NCI-H2029 treated with DMSO at 0.1 percent for 48 hours (cell line): ENCODE results near the gene KLHL4.
"Not testable (repeated sequence)": the region's sequence is repeated elsewhere in the genome, so short reads cannot be mapped to it uniquely, and the experiment has no call there.

Experiments
- DNase-seq: peaks from one replicate; lab custom pipeline; 2025; lab: John Stamatoyannopoulos, UW

The KLHL4 gene, protein sequence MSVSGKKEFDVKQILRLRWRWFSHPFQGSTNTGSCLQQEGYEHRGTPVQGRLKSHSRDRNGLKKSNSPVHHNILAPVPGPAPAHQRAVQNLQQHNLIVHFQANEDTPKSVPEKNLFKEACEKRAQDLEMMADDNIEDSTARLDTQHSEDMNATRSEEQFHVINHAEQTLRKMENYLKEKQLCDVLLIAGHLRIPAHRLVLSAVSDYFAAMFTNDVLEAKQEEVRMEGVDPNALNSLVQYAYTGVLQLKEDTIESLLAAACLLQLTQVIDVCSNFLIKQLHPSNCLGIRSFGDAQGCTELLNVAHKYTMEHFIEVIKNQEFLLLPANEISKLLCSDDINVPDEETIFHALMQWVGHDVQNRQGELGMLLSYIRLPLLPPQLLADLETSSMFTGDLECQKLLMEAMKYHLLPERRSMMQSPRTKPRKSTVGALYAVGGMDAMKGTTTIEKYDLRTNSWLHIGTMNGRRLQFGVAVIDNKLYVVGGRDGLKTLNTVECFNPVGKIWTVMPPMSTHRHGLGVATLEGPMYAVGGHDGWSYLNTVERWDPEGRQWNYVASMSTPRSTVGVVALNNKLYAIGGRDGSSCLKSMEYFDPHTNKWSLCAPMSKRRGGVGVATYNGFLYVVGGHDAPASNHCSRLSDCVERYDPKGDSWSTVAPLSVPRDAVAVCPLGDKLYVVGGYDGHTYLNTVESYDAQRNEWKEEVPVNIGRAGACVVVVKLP

DNA sequence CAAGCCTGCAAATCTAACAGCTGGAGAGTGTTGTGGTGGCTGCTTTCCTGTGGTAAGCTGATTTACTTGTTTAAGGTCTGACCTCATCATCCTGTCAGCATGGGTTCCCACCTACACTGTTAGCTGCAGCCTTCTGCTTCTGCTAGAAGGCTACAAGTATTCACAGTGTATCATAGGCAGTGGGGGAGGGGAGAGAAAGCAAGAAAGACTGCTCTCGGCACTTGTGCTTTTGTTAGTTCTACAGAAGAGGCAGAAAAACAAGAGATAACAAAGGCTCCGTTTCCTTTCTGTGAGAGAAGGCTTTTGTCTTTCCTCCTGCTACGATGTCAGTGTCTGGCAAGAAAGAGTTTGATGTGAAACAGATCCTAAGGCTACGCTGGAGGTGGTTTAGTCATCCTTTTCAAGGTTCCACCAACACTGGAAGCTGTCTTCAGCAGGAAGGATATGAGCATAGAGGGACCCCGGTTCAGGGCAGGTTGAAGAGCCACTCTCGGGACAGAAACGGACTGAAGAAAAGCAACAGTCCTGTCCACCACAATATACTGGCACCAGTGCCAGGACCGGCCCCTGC is at the start of gene KLHL4:
Gene KLHL4, plus strand, starts transcription at position 232 of the 571 bp plus-strand sequence. Its CDS starts 92 bp downstream, at position 324.
- no peak for DNase-seq

DNA sequence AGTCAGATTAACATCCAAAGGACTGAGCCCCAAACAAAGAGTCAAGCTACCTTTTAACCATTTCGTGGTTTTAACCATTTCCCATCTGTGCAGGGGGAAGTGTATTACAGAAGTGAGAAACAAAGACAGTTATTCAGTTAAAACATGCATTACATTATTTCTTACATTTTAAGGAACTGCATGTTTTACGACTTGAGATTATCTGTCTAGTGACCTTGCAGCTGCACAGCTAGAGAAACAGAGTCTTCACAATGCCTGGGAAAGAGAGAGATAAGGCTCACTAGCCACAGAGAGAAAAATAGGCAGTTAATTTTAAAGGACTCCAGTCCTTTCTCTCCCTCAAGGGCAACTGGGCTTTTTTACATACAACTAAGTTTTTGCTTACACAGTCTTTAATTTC is 48.7 kb upstream of the KLHL4 start:
- DNase-seq: no peak

DNA sequence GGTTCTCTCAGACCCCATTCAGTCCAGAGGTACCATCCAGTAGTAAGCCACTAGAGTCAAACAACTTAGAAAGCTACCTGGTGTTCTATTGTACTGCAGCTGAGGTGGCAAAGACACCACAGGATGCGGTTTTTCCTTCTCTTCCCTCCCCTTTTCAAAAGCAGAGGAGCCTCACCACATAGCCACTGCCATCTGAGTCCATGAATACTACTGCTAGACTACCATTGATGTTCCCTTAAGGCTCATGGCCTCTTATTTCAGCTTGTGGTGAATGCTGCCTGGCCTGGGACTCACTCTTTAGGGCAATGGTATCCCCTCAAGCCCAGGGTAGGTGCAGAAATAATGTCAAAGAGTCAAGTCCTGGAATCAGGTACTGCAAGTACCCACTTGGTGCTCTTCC is 41.8 kb upstream of the KLHL4 start:
- DNase-seq: no peak

DNA sequence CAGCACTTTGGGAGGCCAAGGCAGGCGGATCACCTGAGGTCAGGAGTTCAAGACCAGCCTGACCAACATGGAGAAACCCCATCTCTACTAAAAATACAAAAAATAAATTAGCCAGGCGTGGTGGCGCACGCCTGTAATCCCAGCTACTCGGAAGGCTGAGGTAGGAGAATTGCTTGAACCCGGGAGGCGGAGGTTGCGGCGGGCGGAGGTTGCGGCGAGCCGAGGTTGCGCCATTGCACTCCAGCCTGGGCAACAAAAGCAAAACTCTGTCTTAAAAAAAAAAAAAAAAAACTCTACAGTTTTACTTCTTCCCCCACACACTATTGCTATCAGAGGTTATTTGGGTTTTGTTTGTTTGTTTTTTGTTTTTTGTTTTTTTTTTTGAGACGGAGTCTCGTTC is 38.9 kb upstream of the KLHL4 start:
- DNase-seq: not testable (repeated sequence)

DNA sequence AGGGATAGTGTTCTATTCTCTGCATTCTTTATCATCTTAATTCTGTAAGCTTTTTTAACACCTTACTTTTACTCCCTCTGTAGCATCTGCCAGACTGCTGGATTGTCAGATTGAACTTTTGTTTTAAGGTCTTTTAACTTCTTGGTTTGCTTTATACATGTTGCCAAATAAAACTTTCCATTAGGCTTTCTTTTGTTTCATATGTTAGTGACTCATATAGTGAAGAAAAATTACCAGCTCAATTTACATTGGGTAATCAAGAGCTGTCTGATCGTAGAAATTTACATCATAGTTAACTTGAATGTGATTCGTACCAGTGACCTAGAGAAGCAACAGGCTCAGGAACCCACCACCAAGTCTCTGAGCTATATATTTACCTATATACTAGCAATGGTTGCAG is 28.5 kb upstream of the KLHL4 start:
- DNase-seq: no peak

DNA sequence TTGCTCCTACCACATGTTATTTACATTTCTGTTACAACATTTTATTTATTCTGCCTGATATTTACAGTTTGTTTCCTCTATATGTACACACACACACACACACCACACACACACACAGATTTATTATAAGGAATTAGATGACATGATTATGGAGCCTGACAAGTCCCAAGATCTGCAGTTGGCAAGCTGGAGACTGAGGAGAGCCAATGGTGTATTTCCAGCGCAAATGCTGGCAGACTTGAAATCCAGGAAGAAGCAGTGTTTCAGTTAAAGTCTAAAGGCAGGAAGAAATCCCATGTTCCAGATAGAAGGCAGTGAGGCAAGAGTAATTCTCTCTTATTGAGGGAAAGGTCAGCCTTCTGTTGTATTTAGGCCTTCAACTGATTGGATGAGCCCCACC is 1.8 kb upstream of the KLHL4 start:
- DNase-seq: no peak

DNA sequence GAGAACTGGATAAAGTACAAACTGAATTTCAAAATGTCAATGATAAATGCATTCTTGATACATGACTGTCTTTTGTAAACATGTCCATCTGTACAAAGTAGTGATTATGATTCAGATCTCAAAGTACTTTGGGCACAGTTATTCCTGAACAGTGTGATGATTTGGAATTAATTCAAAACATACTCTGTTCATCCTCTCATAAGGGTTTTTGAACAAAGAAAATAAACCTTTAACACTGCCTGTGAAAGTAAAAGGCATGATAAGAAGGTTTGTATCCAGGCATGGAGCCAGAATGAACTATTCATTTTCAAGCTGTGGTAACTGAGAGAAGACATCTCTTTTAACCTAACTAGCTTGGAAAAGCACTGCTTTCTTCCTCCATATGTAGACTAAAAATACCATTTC is 883 bp upstream of the KLHL4 start:
- DNase-seq: no peak

DNA sequence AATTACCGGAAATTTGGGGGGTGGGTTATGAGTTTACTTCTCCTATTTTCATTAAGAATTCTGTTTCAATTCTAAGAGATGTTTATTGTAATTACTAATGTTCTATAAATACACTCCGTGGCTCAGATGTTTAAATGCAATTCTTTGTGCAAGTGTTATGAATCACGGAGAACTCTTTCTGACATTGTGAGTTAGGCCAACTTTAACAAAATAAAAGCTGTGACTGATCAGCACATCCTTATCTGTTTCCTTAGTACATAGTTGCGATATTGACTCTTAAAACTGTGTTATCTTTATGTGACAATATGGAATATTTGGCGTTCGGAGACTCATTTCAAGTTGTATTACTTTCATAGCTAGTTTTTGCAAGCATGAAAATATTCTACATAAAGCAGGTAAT is 902 bp downstream of the KLHL4 start:
- no peak for DNase-seq

DNA sequence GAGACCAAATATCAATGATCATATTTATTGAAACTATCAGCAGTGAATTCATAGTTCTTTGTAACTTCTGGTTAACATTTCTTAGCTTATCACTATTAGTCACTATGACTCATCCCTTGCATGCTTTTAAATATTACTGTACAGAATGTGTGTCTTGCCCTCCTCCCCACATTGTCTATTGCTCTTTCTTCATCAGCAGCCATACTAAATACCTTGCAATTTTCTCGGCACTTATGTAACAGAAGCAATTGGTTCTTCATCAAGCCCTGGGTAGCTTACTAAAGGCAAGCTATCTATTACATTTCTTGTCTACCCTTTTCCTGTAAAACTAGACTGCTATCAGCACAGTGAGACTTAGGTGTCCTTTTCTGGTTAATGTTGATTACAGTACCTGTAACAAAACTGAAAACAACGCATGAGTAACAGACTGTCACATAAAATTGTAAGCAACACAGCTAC is 8.2 kb downstream of the KLHL4 start:
- no peak for DNase-seq

DNA sequence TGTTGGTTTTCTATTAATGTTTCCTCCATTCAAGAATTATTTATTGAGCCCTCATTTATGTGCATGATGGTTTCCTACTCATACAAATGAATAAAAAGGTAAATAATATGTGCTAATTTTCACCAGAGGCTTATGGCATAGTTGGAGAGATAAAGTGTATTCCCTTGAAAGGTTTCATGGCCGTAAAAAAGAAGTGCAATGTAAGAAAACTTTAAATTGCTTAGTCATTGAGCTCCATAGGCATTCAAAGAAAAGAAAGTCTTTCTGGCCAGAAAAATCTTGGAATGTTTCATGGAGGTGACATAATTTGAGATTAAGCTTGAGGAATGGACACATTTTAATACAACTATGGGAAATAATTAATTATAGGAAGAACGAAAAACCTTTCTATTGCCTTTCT is 8.7 kb downstream of the KLHL4 start:
- no peak for DNase-seq

DNA sequence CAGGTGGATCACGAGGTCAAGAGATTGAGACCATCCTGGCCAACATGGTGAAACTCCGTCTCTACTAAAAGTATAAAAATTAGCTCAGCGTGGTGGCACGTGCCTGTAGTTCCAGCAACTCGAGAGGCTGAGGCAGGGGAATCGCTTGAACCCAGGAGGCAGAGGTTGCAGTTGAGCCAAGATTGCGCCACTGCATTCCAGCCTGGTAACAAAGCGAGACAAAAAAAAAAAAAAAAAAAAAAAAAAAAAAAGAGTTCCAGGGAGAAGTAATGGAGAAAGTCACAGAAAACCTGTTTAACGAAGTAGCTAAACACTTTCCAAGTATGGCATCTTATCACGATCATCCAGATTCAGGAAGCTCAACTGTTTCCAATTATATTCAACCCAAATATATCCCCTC is 10.9 kb downstream of the KLHL4 start:
- DNase-seq: no peak

DNA sequence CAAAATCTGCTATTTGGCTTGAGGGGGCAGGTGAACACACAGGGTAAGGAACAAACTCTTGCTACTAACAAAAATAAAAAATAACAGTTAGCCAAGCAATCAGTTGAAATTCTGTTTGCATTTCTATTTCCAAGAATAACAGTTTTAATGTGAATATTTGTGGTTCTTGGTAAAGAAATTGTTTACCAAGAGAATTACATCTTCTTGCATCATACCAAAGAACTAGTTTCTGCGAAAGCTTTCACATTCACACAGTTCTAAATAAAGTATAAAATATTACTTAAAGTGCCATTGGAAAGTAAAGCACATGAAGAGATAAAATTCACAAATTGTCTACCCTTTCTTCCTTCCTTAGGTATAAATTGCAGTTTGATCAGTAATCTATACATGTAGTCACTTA is 54.4 kb downstream of the KLHL4 start:
- DNase-seq: no peak

DNA sequence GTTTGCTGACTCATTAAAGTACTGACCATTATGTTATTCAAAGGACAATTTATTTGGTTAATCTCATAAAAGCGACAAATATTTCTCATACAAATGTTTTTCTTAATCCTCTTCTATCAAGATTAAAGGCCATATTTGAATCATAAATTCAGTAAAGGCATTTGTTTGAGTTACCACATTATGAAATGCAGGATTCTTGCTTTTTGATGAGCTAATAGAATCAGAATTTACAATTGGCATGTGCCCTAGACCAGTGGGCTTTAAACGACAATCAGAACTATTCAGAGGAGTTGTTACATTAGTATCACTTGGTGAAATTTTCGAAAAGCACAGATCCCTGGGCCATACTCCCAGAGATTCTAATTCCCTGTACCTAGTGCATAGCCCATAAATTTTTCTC is 55.3 kb downstream of the KLHL4 start:
- DNase-seq: no peak

DNA sequence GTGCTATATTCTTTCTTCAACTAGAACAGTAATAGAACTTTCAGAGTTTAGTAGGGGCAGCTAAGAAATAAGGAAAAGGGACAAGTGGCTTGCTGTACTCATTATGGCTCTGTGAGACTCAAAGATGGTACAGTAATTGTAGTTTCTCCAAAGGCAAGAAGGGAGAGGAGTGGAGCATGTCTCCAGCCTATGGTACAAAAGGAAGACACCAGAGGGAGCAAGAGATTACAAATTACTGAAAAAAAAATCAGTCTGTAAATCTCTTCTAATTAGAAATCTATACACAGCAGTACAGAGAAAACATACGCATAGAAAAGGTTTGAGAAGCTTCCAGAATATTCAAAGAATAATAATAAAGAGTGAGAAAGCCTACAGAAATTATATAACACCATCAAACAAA is 61.4 kb downstream of the KLHL4 start:
- no peak for DNase-seq

DNA sequence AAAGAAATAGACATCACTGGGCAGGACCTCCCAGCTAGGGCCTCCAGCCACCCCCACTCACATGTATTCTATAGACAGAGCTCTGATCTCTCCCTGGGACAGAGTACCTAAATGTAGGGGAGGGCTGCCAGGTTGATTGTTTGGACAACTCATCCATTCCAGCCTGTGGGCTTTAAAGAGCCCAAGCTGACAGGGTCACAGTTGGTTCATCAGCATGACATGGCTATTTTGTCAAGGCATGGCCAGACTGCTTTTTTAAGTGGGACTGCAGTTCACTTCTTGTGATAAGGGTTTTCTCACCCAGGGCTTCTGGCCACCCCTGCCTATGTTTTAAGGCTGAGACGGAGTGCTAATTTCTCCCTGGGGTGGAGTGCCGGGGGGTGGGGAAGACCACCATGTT is 63.3 kb downstream of the KLHL4 start:
- no peak for DNase-seq

DNA sequence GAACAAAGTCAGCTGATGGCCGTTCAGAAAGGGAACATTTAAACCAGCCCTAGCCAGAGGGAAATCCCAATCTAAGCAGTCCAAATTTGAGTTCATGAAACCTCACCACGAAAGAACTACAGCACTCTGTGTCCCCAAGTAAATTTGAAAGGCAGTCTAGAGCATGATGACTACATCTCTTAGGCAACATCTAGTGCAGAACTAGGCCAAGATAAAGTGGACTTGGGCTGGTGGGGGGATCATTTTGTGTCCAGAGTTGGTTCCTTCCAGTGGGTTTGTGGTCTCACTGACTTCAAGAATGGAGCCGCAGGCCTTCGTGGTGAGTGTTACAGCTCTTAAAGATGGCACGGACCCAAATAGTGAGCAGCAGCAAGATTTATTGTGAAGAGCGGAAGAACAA is 64.9 kb downstream of the KLHL4 start:
- DNase-seq: no peak

DNA sequence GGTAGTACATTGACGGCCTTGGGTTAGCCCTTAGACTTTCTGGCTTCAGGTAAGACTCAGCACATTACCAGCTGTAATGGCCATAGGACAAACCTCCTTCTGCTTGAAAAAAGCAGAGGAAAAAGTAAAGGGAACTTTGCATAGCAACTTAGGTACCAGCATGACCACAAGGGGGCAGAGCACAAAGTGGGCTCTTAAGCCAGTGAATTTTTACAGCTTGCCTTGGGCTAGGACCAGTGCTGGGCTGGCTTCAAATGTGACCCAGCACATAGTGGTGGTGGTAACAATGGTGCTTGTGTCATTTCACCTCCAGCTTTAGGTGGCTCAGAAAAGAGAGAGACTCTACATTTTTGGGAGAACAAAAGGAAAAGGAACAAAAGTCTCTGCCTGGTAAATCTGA is 66.1 kb downstream of the KLHL4 start:
- no peak for DNase-seq

DNA sequence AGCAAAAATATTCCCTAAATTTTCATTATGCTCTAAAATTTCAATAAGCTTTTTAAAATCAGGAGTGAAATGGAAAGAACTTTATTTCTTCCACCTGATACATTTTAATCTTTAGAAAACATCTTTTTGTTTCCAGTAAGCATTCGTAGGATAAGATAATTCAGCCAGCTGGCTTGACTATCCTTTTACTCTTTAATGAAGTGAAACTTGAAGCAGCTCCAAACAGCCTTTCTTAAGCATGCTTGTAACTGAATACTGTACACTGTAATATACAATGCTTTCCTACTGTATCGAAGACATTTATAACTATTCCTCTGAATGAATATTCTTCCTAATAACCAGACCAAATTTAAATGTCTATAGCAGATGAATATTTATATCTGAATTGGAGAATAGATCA is 98.8 kb downstream of the KLHL4 start:
- DNase-seq: no peak

DNA sequence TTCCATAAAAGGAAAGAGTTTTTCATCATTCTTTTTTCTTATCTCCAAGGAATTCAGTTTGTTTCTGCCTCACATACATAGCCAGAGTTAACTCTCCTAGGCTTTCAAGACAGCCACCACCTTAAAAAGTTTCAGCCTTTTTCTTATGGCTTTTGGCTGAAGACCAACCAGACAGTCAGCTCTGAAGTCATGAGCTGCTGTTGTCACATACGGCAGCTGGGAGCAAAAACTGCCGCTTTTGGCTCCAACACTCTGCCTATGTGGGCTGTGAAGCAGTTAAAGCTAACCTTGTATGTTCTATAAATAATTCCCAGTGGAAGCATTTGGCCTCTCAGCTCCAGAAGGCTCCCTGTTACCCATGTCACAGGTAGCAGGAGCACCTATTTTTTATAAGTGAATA is 104.1 kb downstream of the KLHL4 start:
- no peak for DNase-seq

DNA sequence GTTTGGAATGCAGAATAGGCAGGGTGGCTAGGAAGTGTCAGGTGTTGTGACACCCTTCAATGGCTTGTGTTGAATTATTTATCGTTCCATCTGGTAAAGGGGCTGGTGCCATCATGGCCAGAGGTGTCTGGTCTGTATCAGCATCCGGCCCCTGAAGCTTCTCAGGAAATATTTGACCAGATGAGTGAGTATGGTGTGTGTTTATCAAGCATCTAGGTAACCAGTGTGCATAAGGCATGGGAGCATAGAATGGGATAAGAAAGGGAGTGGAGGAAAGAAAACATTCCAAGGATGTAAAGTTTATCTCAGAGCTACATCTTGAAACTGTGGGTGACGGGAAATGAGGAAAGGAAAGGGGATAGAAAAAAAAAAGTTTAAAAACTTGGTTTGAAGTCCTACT is 109.4 kb downstream of the KLHL4 start:
- no peak for DNase-seq

DNA sequence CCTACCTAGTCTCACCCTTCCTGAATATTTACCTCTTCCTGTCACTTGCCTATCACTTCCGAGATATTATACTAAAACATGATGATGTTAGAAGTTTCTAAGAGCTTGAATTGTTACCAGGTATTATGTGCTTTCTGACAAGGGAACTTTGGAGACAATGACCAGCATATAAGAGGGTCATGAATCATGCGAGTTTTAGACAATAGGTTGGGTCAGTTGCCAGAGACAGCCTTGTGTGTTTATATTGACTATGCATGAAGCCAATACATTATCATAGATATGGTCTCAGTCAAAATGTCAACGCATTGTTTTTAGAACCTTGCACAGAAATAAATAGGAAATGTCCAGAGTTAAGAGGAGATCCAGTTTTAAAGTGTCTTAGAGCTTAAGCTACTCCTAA is 116.8 kb downstream of the KLHL4 start:
- no peak for DNase-seq

DNA sequence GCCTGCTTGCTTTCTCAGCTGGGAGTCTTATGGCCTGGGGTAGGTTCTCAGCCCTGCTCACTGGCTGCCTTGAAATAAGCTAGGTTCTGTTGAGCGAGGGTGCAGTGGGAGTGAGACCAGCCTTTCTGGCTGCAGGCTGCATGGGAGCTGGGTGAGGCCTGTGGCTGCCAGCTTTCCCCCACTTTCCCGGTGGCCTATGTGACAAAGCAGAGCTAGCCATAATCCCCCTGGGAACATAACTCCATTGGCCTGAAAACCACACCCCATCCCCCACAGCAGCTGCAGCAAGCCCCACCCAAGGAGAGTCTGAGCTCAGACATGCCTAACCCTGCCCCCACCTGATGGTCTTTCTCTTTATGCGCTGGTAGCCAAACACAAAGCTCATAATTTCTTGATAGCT is 118.9 kb downstream of the KLHL4 start:
- DNase-seq: no peak

DNA sequence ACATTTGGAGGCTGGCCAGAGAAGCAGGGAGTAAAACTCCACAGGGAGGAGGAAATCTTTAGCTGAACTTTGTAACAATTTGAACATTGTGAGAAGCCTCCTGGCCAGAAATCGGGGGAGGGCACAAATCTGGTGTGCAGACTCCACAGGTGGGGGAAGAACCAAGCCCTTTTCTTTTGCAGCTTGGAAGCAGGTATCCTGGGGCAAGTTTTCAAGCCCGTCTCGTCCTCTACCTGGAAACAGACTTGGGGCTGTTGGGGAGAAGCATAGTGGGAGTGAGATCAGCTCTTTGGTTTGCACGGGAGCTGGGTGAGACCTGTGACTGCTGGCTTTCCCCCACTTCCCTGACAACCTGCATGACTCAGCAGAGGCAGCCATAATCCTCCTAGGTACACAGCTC is 123.8 kb downstream of the KLHL4 start:
- DNase-seq: not testable (repeated sequence)
